H9 (cell line): ENCODE results near the gene C6orf52. TPM values are rescaled to one million over a fixed set of nuclear protein-coding genes. Genes with fewer than 3 reads are reported as not detected.
A peak's percentile ranks its signal among the peaks of the same experiment; 100 is the strongest.

Source experiments
- DNase-seq: peaks from one replicate; pipeline ENCODE4 v3.0.0-alpha.2; 2017
- H2AFZ ChIP-seq: one replicate; pipeline ENCODE4 v1.6.1; 2013; ENCODE audit warnings: mild to moderate bottlenecking, low read length, control low read depth, moderate library complexity
- H2AK5ac ChIP-seq: 2 replicates; pipeline ENCODE4 v1.6.1; 2013; ENCODE audit warnings: low read length, control low read depth, mixed read lengths; ENCODE audit not compliant: insufficient read length
- H2BK120ac ChIP-seq: one replicate; pipeline ENCODE4 v1.6.1; 2013; ENCODE audit warnings: low read depth, mild to moderate bottlenecking, low read length, control low read depth, inconsistent platforms; ENCODE audit not compliant: poor library complexity, severe bottlenecking
- H2BK12ac ChIP-seq: 2 replicates; pipeline ENCODE4 v1.6.1; 2013; ENCODE audit warnings: low read length, control low read depth, mixed read lengths, low read depth; ENCODE audit not compliant: insufficient read length
- H2BK15ac ChIP-seq: 2 replicates; pipeline ENCODE4 v1.6.1; 2013; ENCODE audit warnings: low read depth, low read length, control low read depth
- H2BK20ac ChIP-seq: one replicate; pipeline ENCODE4 v1.6.1; 2013; ENCODE audit warnings: low read depth, mild to moderate bottlenecking, low read length, control low read depth, inconsistent platforms; ENCODE audit not compliant: poor library complexity, severe bottlenecking
- H2BK5ac ChIP-seq: 2 replicates; pipeline ENCODE4 v1.6.1; 2013; ENCODE audit warnings: low read length, control low read depth, mixed read lengths; ENCODE audit not compliant: insufficient read length
- H3K14ac ChIP-seq: 2 replicates; pipeline ENCODE4 v1.6.1; 2013; ENCODE audit warnings: low read length, control low read depth; ENCODE audit not compliant: insufficient read depth
- H3K18ac ChIP-seq: 2 replicates; pipeline ENCODE4 v1.6.1; 2013; ENCODE audit warnings: low read depth, mild to moderate bottlenecking, mixed read lengths, low read length, control low read depth; ENCODE audit not compliant: insufficient read length
- H3K23ac ChIP-seq: 2 replicates; pipeline ENCODE4 v1.6.1; 2013; ENCODE audit warnings: low read length, control low read depth, mixed read lengths, low read depth; ENCODE audit not compliant: insufficient read length
- H3K23me2 ChIP-seq: 2 replicates; pipeline ENCODE4 v1.6.1; 2013; ENCODE audit warnings: low read depth, mild to moderate bottlenecking, mixed read lengths, low read length, control low read depth; ENCODE audit not compliant: insufficient read length, poor library complexity, severe bottlenecking
- H3K27ac ChIP-seq: 2 replicates; pipeline ENCODE4 v1.5.1; 2013; ENCODE audit warnings: low read length, control low read depth, mixed read lengths, low read depth; ENCODE audit not compliant: insufficient read length
- H3K27me3 ChIP-seq: 2 replicates; pipeline ENCODE4 v1.6.1; 2013; ENCODE audit warnings: low read length, control low read depth, inconsistent platforms; ENCODE audit not compliant: insufficient read depth
- H3K4ac ChIP-seq: 2 replicates; pipeline ENCODE4 v1.6.1; 2013; ENCODE audit warnings: low read depth, mild to moderate bottlenecking, control low read depth, inconsistent platforms, low read length, moderate library complexity
- H3K4me1 ChIP-seq: 2 replicates; pipeline ENCODE4 v1.6.1; 2013; ENCODE audit warnings: low read length, control low read depth, inconsistent platforms; ENCODE audit not compliant: insufficient read depth
- H3K4me2 ChIP-seq: 2 replicates; pipeline ENCODE4 v1.6.1; 2013; ENCODE audit warnings: low read length, control low read depth, mixed read lengths; ENCODE audit not compliant: insufficient read length, insufficient read depth
- H3K56ac ChIP-seq: 2 replicates; pipeline ENCODE4 v1.6.1; 2013; ENCODE audit warnings: low read depth, mild to moderate bottlenecking, mixed read lengths, low read length, control low read depth; ENCODE audit not compliant: insufficient read length
- H3K79me1 ChIP-seq: 2 replicates; pipeline ENCODE4 v1.6.1; 2013; ENCODE audit warnings: low read depth, mild to moderate bottlenecking, moderate library complexity, low read length, control low read depth, inconsistent platforms; ENCODE audit not compliant: insufficient read depth, poor library complexity, severe bottlenecking
- H3K79me2 ChIP-seq: 2 replicates; pipeline ENCODE4 v1.6.1; 2013; ENCODE audit warnings: low read length, control low read depth, inconsistent platforms; ENCODE audit not compliant: insufficient read depth
- H3K9ac ChIP-seq: 2 replicates; pipeline ENCODE4 v1.6.1; 2013; ENCODE audit warnings: low read length, control low read depth, mixed read lengths; ENCODE audit not compliant: insufficient read length; ENCODE audit errors: extremely low read depth
- H3K9me3 ChIP-seq: one replicate; pipeline ENCODE4 v1.6.1; 2013; ENCODE audit warnings: low read depth, low read length, inconsistent platforms; ENCODE audit not compliant: control insufficient read depth
- H3T11ph ChIP-seq: one replicate; pipeline ENCODE4 v1.6.1; 2013; ENCODE audit warnings: mild to moderate bottlenecking, low read length, control low read depth, inconsistent platforms
- H4K20me1 ChIP-seq: one replicate; pipeline ENCODE4 v1.6.1; 2013; ENCODE audit not compliant: control insufficient read depth, insufficient read length, insufficient read depth
- H4K5ac ChIP-seq: 2 replicates; pipeline ENCODE4 v1.6.1; 2013; ENCODE audit warnings: low read depth, mild to moderate bottlenecking, mixed read lengths, low read length, control low read depth; ENCODE audit not compliant: insufficient read length
- H4K8ac ChIP-seq: replicated peaks from 2 replicates; pipeline ENCODE4 v1.6.1; 2013; ENCODE audit warnings: low read length, control low read depth, mixed read lengths, low read depth; ENCODE audit not compliant: insufficient read length
- H4K91ac ChIP-seq: 2 replicates; pipeline ENCODE4 v1.6.1; 2013; ENCODE audit warnings: low read depth, mild to moderate bottlenecking, moderate library complexity, mixed read lengths, low read length, control low read depth; ENCODE audit not compliant: insufficient read length
- H3K27ac Mint-ChIP-seq, 3 experiments: 2 replicates in 2 of 3; 3 replicates in 1 of 3; pipeline ENCODE4 v1.8.0; 2020 to 2021; ENCODE audit warnings: mixed read lengths in 3 of 3, mild to moderate bottlenecking in 1 of 3, moderate library complexity in 1 of 3
- H3K27me3 Mint-ChIP-seq: 2 replicates; pipeline ENCODE4 v1.8.0; 2021; ENCODE audit warnings: low read depth, mild to moderate bottlenecking, moderate library complexity, mixed read lengths
- H3K36me3 Mint-ChIP-seq, 3 experiments: 2 replicates in 2 of 3; 3 replicates in 1 of 3; pipeline ENCODE4 v1.8.0; 2020 to 2021; ENCODE audit warnings: low read depth in 3 of 3, mixed read lengths in 3 of 3; ENCODE audit not compliant: insufficient read depth in 1 of 3
- H3K4me1 Mint-ChIP-seq, 2 experiments: 2 replicates each; pipeline ENCODE4 v1.8.0; 2020; ENCODE audit warnings: mixed read lengths in 2 of 2
- H3K4me3 Mint-ChIP-seq, 2 experiments: 2 replicates in 1 of 2; 3 replicates in 1 of 2; pipeline ENCODE4 v1.8.0; 2020 to 2021; ENCODE audit warnings: mild to moderate bottlenecking in 2 of 2, mixed read lengths in 2 of 2, moderate library complexity in 1 of 2
- H3K9me3 Mint-ChIP-seq, 2 experiments: 2 replicates in 1 of 2; 3 replicates in 1 of 2; pipeline ENCODE4 v1.8.0; 2020; ENCODE audit warnings: mild to moderate bottlenecking in 2 of 2, mixed read lengths in 2 of 2, moderate library complexity in 1 of 2
- WGBS: extraction: QIAGEN DNeasy Blood & Tissue Kit; methylation state at CpG from one replicate; pipeline ENCODE4 v1.1.7; 2013; ENCODE audit warnings: missing lambda C conversion rate, low lambda C conversion rate, mixed read lengths; ENCODE audit not compliant: insufficient read length; ENCODE audit errors: extremely low coverage; 5-methylcytosine and 5-hydroxymethylcytosine counted together
- total RNA-seq: library from RNA; stranded (reverse); gene quantifications from 2 replicates; pipeline ENCODE4 v1.2.1, GENCODE V29; 2021
- TF ChIP-seq, protein P1 (sequence below): fragments of 200-600 bp; sonication (generic); conservative IDR thresholded peaks from 3 replicates; pipeline ENCODE4 v1.8.0; 2021; ENCODE audit warnings: antibody characterized with exemption, mild to moderate bottlenecking

C6orf52 gene
- total RNA-seq, 1 experiment from 2014 or later, result 1.8 TPM

GRCh38 chr6:10733151-10733715 is 38.8 kb upstream of the C6orf52 start:
- Histone ChIP-seq H3K27me3 (no peaks in the 10 kb centered on the region), H4K91ac (no peak overlapping the region), H3T11ph (no peak overlapping the region), H2AK5ac (no peak overlapping the region), H3K4me1 (no peaks in the 10 kb centered on the region), H2BK15ac (no peak overlapping the region), H4K8ac (no peak overlapping the region), H2BK20ac (no peak overlapping the region), H3K27ac (no peak overlapping the region), H3K4ac (no peak overlapping the region), H2BK5ac (no peak overlapping the region), H3K9me3 (no peaks in the 10 kb centered on the region), H3K79me1 (no peaks in the 10 kb centered on the region), H3K23me2 (no peaks in the 10 kb centered on the region), H3K14ac (no peak overlapping the region), H3K79me2 (no peaks in the 10 kb centered on the region), H2BK120ac (no peak overlapping the region), H3K18ac (no peak overlapping the region), H2BK12ac (no peak overlapping the region), H3K23ac (no peak overlapping the region), H3K56ac (no peak overlapping the region), H2AFZ (no peak overlapping the region), H4K5ac (no peak overlapping the region), H4K20me1 (no peaks in the 10 kb centered on the region), H3K4me2 (no peak overlapping the region), H3K9ac (no peak overlapping the region)
- Mint-ChIP-seq H3K4me3 (no peak overlapping the region), H3K9me3 (no peaks in the 10 kb centered on the region), H3K4me1 (no peaks in the 10 kb centered on the region), H3K27me3 (no peaks in the 10 kb centered on the region), H3K27ac (peak overlapping the region in 1 of 3 experiments; percentile 58; a peak in 2 of 7 replicates), H3K36me3 (peaks cover 20 to 42% (median 40%) of the 10 kb centered on the region in 3 experiments; a peak in 6 of 7 replicates)
- DNase-seq, result no peak
- no CpG with 5 or more reads among the region's 17 CpGs for whole genome bisulfite sequencing
- TF ChIP-seq, protein P1, sequence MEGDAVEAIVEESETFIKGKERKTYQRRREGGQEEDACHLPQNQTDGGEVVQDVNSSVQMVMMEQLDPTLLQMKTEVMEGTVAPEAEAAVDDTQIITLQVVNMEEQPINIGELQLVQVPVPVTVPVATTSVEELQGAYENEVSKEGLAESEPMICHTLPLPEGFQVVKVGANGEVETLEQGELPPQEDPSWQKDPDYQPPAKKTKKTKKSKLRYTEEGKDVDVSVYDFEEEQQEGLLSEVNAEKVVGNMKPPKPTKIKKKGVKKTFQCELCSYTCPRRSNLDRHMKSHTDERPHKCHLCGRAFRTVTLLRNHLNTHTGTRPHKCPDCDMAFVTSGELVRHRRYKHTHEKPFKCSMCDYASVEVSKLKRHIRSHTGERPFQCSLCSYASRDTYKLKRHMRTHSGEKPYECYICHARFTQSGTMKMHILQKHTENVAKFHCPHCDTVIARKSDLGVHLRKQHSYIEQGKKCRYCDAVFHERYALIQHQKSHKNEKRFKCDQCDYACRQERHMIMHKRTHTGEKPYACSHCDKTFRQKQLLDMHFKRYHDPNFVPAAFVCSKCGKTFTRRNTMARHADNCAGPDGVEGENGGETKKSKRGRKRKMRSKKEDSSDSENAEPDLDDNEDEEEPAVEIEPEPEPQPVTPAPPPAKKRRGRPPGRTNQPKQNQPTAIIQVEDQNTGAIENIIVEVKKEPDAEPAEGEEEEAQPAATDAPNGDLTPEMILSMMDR, result no peak
